ENCODE data around the gene PPP1R9A. TPM values are rescaled to one million over a fixed set of nuclear protein-coding genes. Genes with fewer than 3 reads are reported as not detected.

The PPP1R9A gene
- total and polyA plus RNA-seq, 2 donors from 2014 or later, result 2.6 to 25.7 TPM

GRCh38 chr7:95095966-95096540, 188.7 kb downstream of the PPP1R9A start:
- Histone ChIP-seq H3K4me3 (ENCODE audit: low read length in 3 of 3) (no peak overlapping the region), H3K27me3 (ENCODE audit: control insufficient read depth, insufficient read depth, low read length) (no peaks in the 10 kb centered on the region), H3K36me3 (ENCODE audit: control insufficient read depth in 2 of 3, insufficient read depth in 3 of 3, low read length in 3 of 3) (no peaks in the 10 kb centered on the region), H3K27ac (ENCODE audit: low read depth in 2 of 2, low read length in 2 of 2) (no peak overlapping the region), H3K9me3 (ENCODE audit: control insufficient read depth in 2 of 3, insufficient read depth in 1 of 3, low read length in 3 of 3) (no peaks in the 10 kb centered on the region), H3K9ac (ENCODE audit: low read length in 3 of 3) (no peak overlapping the region), H3K4me1 (ENCODE audit: control insufficient read depth in 2 of 3, insufficient read depth in 2 of 3, low read depth in 1 of 3, low read length in 3 of 3) (no peaks in the 10 kb centered on the region)
- intact Hi-C loops (cut with DNase I), result no loop called here
- no peak for TF ChIP-seq CTCF (IDR thresholded peaks at IDR 0.05; ENCODE audit: borderline replicate concordance, extremely low read depth, insufficient read depth)
- FAIRE-seq (no peak), DNase-seq (no peak)

GRCh38 chr7:95097291-95097690, 189.9 kb downstream of the PPP1R9A start:
- no peaks in the 10 kb centered on the region for H3K36me3 ChIP-seq (ENCODE audit: control insufficient read depth in 2 of 3, insufficient read depth in 3 of 3, low read length in 3 of 3)
- TF ChIP-seq CTCF (IDR thresholded peaks at IDR 0.05; ENCODE audit: borderline replicate concordance, extremely low read depth, insufficient read depth), result no peak
- DNase-seq, result no peak
- intact Hi-C loops (cut with DNase I), result no loop called here
- no peak overlapping the region for H3K9ac ChIP-seq (ENCODE audit: low read length in 3 of 3)
- no peak for FAIRE-seq
- H3K4me1 ChIP-seq (ENCODE audit: control insufficient read depth in 2 of 3, insufficient read depth in 2 of 3, low read depth in 1 of 3, low read length in 3 of 3), result no peaks in the 10 kb centered on the region
- H3K27me3 ChIP-seq (ENCODE audit: control insufficient read depth, insufficient read depth, low read length), result no peaks in the 10 kb centered on the region
- H3K4me3 ChIP-seq (ENCODE audit: low read length in 3 of 3), result no peak overlapping the region
- H3K27ac ChIP-seq (ENCODE audit: low read depth in 2 of 2, low read length in 2 of 2), result no peak overlapping the region
- H3K9me3 ChIP-seq (ENCODE audit: control insufficient read depth in 2 of 3, insufficient read depth in 1 of 3, low read length in 3 of 3), result no peaks in the 10 kb centered on the region

GRCh38 chr7:95097851-95098250, 190.5 kb downstream of the PPP1R9A start:
- H3K4me1 ChIP-seq (ENCODE audit: control insufficient read depth in 2 of 3, insufficient read depth in 2 of 3, low read depth in 1 of 3, low read length in 3 of 3), result no peaks in the 10 kb centered on the region
- FAIRE-seq (no peak), DNase-seq (no peak)
- H3K27me3 ChIP-seq (ENCODE audit: control insufficient read depth, insufficient read depth, low read length), result no peaks in the 10 kb centered on the region
- H3K9ac ChIP-seq (ENCODE audit: low read length in 3 of 3), result no peak overlapping the region
- H3K27ac ChIP-seq (ENCODE audit: low read depth in 2 of 2, low read length in 2 of 2), result no peak overlapping the region
- H3K9me3 ChIP-seq (ENCODE audit: control insufficient read depth in 2 of 3, insufficient read depth in 1 of 3, low read length in 3 of 3), result no peaks in the 10 kb centered on the region
- no peaks in the 10 kb centered on the region for H3K36me3 ChIP-seq (ENCODE audit: control insufficient read depth in 2 of 3, insufficient read depth in 3 of 3, low read length in 3 of 3)
- no peak overlapping the region for H3K4me3 ChIP-seq (ENCODE audit: low read length in 3 of 3)
- intact Hi-C loops (cut with DNase I), result no loop called here
- no peak for TF ChIP-seq CTCF (IDR thresholded peaks at IDR 0.05; ENCODE audit: borderline replicate concordance, extremely low read depth, insufficient read depth)

GRCh38 chr7:95099106-95099505, 191.7 kb downstream of the PPP1R9A start:
- no peak for TF ChIP-seq CTCF (IDR thresholded peaks at IDR 0.05; ENCODE audit: borderline replicate concordance, extremely low read depth, insufficient read depth)
- FAIRE-seq, result no peak
- Histone ChIP-seq H3K4me1 (ENCODE audit: control insufficient read depth in 2 of 3, insufficient read depth in 2 of 3, low read depth in 1 of 3, low read length in 3 of 3) (no peaks in the 10 kb centered on the region), H3K36me3 (ENCODE audit: control insufficient read depth in 2 of 3, insufficient read depth in 3 of 3, low read length in 3 of 3) (no peaks in the 10 kb centered on the region), H3K27me3 (ENCODE audit: control insufficient read depth, insufficient read depth, low read length) (no peaks in the 10 kb centered on the region), H3K9ac (ENCODE audit: low read length in 3 of 3) (no peak overlapping the region), H3K27ac (ENCODE audit: low read depth in 2 of 2, low read length in 2 of 2) (no peak overlapping the region), H3K9me3 (ENCODE audit: control insufficient read depth in 2 of 3, insufficient read depth in 1 of 3, low read length in 3 of 3) (no peaks in the 10 kb centered on the region), H3K4me3 (ENCODE audit: low read length in 3 of 3) (no peak overlapping the region)
- DNase-seq, result no peak
- intact Hi-C loops (cut with DNase I), result no loop called here
